A549 (cell line): ENCODE data around the gene PYGL. TPM values are rescaled to one million over a fixed set of nuclear protein-coding genes. Genes with fewer than 3 reads are reported as not detected.

Experiments
- ATAC-seq, 2 experiments: fragments of 200-7000 bp in 1 of 2; fragments of >200 bp in 1 of 2; cut with Nextera tagmentation in 1 of 2; cut with Tn5 transposase in 1 of 2; 3 replicates each; pipeline versions ENCODE4 v1.8.0 to v1.9.1; 2018 to 2020; ENCODE audit warnings: mild to moderate bottlenecking in 1 of 2, moderate library complexity in 1 of 2
- CTCF ChIA-PET: fragments of 300-600 bp; sonication (Branson Sonifier 250); formaldehyde crosslinking; extraction: SDS; loops from one replicate; lab custom pipeline; 2021; ENCODE audit warnings: antibody characterized with exemption, inconsistent platforms; lab: Yijun Ruan, JAX
- POLR2A ChIA-PET: fragments of 350-600 bp; formaldehyde crosslinking; extraction: SDS; loops from one replicate; lab custom pipeline; 2021; ENCODE audit warnings: antibody characterized with exemption, inconsistent platforms; lab: Yijun Ruan, JAX
- DNase-seq, 2 experiments: peaks; one replicate each; pipeline versions ENCODE4 v3.0.0 to v3.0.0-alpha.2; 2011 to 2016; ENCODE audit warnings: low read depth in 1 of 2, low spot score in 1 of 2
- FAIRE-seq: peaks from 2 replicates; lab custom pipeline; 2011; peaks lifted over from hg19 to GRCh38; lab: Jason Lieb, UNC
- H3K27ac ChIP-seq, 2 experiments: fragments of >200 bp; sonication (Bioruptor Twin); formaldehyde crosslinking; 3 replicates each; pipeline ENCODE4 v1.5.1; 2016 to 2017
- H3K4me1 ChIP-seq: fragments of >200 bp; sonication (Bioruptor Twin); formaldehyde crosslinking; 3 replicates; pipeline ENCODE4 v1.6.1; 2016
- H3K4me2 ChIP-seq: fragments of >200 bp; sonication (Bioruptor Twin); formaldehyde crosslinking; 3 replicates; pipeline ENCODE4 v1.6.1; 2016
- H3K4me3 ChIP-seq: fragments of >200 bp; sonication (Bioruptor Twin); formaldehyde crosslinking; 3 replicates; pipeline ENCODE4 v1.5.1; 2016
- H3K9me3 ChIP-seq: fragments of >200 bp; sonication (Bioruptor Twin); formaldehyde crosslinking; 3 replicates; pipeline ENCODE4 v1.6.1; 2016
- CEBPB ChIP-seq, 2 experiments: fragments of >200 bp in 1 of 2; sonication (Bioruptor Twin) in 1 of 2; formaldehyde crosslinking in 1 of 2; IDR thresholded peaks; 2 replicates each; pipeline ENCODE4 v1.6.1; 2012 to 2016
- CHD4 ChIP-seq: fragments of 200-600 bp; sonication (generic); IDR thresholded peaks from 2 replicates; pipeline ENCODE4 v1.6.1; 2016; ENCODE audit warnings: antibody characterized with exemption, mild to moderate bottlenecking, borderline replicate concordance
- EHMT2 ChIP-seq: fragments of 200-600 bp; sonication (generic); IDR thresholded peaks from 2 replicates; pipeline ENCODE4 v1.6.1; 2016; ENCODE audit warnings: antibody characterized with exemption, low read depth, mild to moderate bottlenecking, moderate library complexity
- HOXA7 ChIP-seq: fragments of 250-450 bp; sonication (Bioruptor Pico); IDR thresholded peaks from 2 replicates; pipeline ENCODE4 v1.5.0; 2020; ENCODE audit warnings: mild to moderate bottlenecking, moderate library complexity
- NFE2L2 ChIP-seq: fragments of 150-350 bp; conservative IDR thresholded peaks from 2 replicates; pipeline ENCODE4 v1.6.1; 2014; ENCODE audit warnings: low read length
- NPAS2 ChIP-seq: fragments of 250-450 bp; sonication (Bioruptor Pico); IDR thresholded peaks from 2 replicates; pipeline ENCODE4 v1.8.0; 2022; ENCODE audit warnings: mild to moderate bottlenecking, moderate library complexity, borderline replicate concordance
- NR3C1 ChIP-seq: fragments of >200 bp; sonication (Bioruptor Twin); formaldehyde crosslinking; IDR thresholded peaks from 3 replicates; pipeline ENCODE4 v1.6.1; 2017
- POLR2A ChIP-seq: IDR thresholded peaks from 2 replicates; pipeline ENCODE4 v1.6.1; 2012; ENCODE audit warnings: mild to moderate bottlenecking, low read length
- RAD21 ChIP-seq, 2 experiments: fragments of >200 bp in 1 of 2; sonication (Bioruptor Twin) in 1 of 2; formaldehyde crosslinking in 1 of 2; IDR thresholded peaks in 1 of 2; conservative IDR thresholded peaks in 1 of 2; 2 replicates in 1 of 2; 3 replicates in 1 of 2; pipeline ENCODE4 v1.6.1; 2012 to 2018; ENCODE audit warnings: inconsistent platforms in 1 of 2
- RARB ChIP-seq: fragments of 250-450 bp; sonication (Bioruptor Pico); IDR thresholded peaks from 2 replicates; pipeline ENCODE4 v1.8.0; 2021; ENCODE audit warnings: mild to moderate bottlenecking, moderate library complexity
- RFX5 ChIP-seq: fragments of 450-650 bp; IDR thresholded peaks from 2 replicates; pipeline ENCODE4 v1.7.1; 2014; ENCODE audit warnings: antibody characterized with exemption, mild to moderate bottlenecking, moderate library complexity
- SMC3 ChIP-seq: fragments of >200 bp; sonication (Bioruptor Twin); formaldehyde crosslinking; IDR thresholded peaks from 3 replicates; pipeline ENCODE4 v1.6.1; 2018; ENCODE audit warnings: inconsistent platforms
- ZFP36 ChIP-seq: fragments of 450-650 bp; IDR thresholded peaks from 2 replicates; pipeline ENCODE4 v1.6.1; 2014; ENCODE audit warnings: borderline replicate concordance; ENCODE audit not compliant: partially characterized antibody
- ZSCAN20 ChIP-seq: fragments of 250-450 bp; sonication (Bioruptor Pico); IDR thresholded peaks from 2 replicates; pipeline ENCODE4 v1.8.0; 2022; ENCODE audit warnings: mild to moderate bottlenecking, moderate library complexity
- WGBS: methylation state at CpG from one replicate; pipeline ENCODE4 v1.1.6; 2017; ENCODE audit errors: missing lambda C conversion rate; 5-methylcytosine and 5-hydroxymethylcytosine counted together
- polyA plus RNA-seq, 4 experiments: library from polyadenylated mRNA; depleted of rRNA in 3 of 4; stranded (reverse); fragments of >200 nt; fragmentation: RNase III in 1 of 4; extraction: RNeasy Plus Mini Kit Qiagen cat#74134 plus additional on column Dnase treatment in 1 of 4; gene quantifications; 2 replicates in 3 of 4; 3 replicates in 1 of 4; pipeline ENCODE4 v1.2.3, GENCODE V29; 2011 to 2017
- TF ChIP-seq, protein P1 (sequence below): IDR thresholded peaks from 2 replicates; pipeline ENCODE4 v1.6.1; 2012; ENCODE audit warnings: low read depth, borderline replicate concordance
- TF ChIP-seq, protein P2 (sequence below): fragments of 150-350 bp; IDR thresholded peaks from 2 replicates; pipeline ENCODE4 v1.6.1; 2014; ENCODE audit warnings: low read depth, mild to moderate bottlenecking, low read length
- TF ChIP-seq, protein P3 (sequence below): fragments of >200 bp; sonication (Bioruptor Twin); formaldehyde crosslinking; IDR thresholded peaks from 3 replicates; pipeline ENCODE4 v1.6.1; 2016

PYGL gene
- polyA plus RNA-seq, 2 of the 4 experiments (the other 2 are of a cell fraction): 112 to 122 TPM

DNA sequence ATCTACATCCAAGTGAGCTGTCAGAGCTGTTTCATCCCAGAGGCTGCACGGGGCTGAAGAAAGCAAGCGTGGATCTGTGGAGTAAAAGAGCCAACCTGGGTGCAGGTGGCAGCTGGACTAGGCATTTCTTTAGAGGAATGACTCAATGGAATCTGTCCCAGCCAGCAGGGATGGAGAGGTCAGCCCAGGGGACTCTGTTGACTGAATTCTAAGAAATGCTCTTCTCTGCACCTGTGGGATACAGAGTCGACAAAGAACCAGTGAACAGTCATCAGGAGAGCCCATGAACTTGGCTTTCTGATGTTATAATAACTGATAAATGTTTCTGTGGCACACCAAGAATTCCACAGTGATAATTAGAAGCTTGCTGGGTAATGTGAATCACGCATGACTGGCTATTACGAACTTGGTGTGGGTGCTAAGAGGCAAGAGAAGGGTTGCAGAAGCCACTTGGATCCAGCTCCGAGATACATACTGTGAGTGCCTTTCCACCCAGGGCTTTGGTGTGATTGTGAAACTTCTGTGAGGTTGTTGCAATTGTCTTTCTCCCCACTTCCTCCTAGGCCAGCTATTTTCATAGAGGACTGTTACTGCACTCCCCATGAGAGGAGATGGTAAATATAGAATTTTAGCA, 16.2 kb downstream of the PYGL start:
- Histone ChIP-seq H3K4me3 (no peak overlapping the region), H3K27ac (no peak overlapping the region), H3K4me1 (no peaks in the 10 kb centered on the region), H3K9me3 (no peaks in the 10 kb centered on the region), H3K4me2 (no peak overlapping the region)
- ATAC-seq (no peak), FAIRE-seq (no peak), DNase-seq (no peak)
- POLR2A ChIA-PET: no interaction called here
- 90% methylated on average over 6 of the region's 6 CpGs for WGBS
- CTCF ChIA-PET: interaction anchor here (0.7 to 1.1 kb wide), 3 partner anchors 13 to 291 kb away, joined by 3 read pairs; no protein-coding TSS in a partner anchor
- TF ChIP-seq CEBPB (IDR thresholded peaks at IDR 0.05) (0 out of 4 replicates have a peak, but pooled peaks of 1 of the 2 experiments have one; percentile 10), SMC3 (no peak)

DNA sequence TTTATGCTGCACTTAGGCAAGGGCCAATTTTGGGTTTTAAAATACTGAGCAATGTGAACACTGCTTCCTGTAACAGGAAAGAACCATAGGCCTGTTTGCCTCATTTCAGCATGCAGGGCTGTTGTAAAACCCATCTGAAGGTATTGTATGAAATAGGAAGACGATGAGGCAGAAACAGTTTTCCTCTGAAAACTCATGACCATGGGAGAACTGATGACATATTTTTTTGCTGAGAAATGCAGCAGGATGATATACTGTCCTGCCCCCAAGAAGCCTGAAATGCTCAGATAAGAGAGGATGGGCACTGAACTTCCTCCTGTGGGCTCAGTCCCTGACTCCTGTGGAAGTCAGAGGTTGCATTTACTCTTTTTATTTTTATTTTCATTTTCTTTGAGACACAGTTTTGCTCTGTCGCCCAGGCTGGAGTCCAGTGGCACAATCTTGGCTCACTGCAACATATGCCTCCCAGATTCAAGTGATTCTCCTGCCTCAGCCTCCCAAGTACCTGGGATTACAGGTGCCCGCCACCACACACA, 17.4 kb downstream of the PYGL start:
- no peak overlapping the region for H3K27ac ChIP-seq
- ChIA-PET CTCF (interaction anchor here (0.7 to 1.5 kb wide), 2 partner anchors 9 to 292 kb away, joined by 3 read pairs; no protein-coding TSS in a partner anchor), POLR2A (no interaction called here)
- no peak overlapping the region for H3K4me3 ChIP-seq
- TF ChIP-seq NPAS2 (CRISPR knock-in tag) (no peak), NFE2L2 (no peak), RARB (CRISPR knock-in tag) (no peak), RFX5 (no peak), RAD21 (conservative IDR thresholded peaks at IDR 0.05 in 1 of 2, IDR thresholded peaks at IDR 0.05 in 1 of 2) (no peak)
- no peaks in the 10 kb centered on the region for H3K4me1 ChIP-seq
- DNase-seq: no peak
- ATAC-seq: no peak
- H3K4me2 ChIP-seq: no peak overlapping the region
- no peaks in the 10 kb centered on the region for H3K9me3 ChIP-seq
- FAIRE-seq: no peak
- 95% methylated on average over 3 of the region's 3 CpGs for WGBS

DNA sequence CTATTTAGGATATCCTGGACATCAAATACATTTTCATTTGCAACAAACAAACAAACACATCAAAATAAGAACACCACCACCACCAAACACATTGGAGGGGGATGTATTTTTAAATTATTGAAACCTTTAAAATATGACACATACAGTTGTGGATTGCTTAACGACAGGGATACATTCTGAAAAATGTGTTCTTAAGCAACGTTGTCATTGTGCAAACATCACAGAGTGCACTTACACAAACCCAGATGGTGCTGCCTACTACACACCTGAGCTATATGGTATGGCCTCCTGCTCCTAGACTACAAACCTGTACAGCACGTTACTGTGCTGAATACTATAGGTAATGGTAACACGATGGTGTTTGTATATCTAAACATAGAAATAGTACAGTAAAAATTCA, 19.4 kb downstream of the PYGL start:
- ChIA-PET POLR2A (no interaction called here), CTCF (interaction anchor here (0.7 to 1.3 kb wide), 2 partner anchors 9 to 188 kb away, joined by 3 read pairs; no protein-coding TSS in a partner anchor)
- Histone ChIP-seq H3K27ac (no peak overlapping the region), H3K4me2 (no peak overlapping the region), H3K9me3 (no peaks in the 10 kb centered on the region), H3K4me3 (no peak overlapping the region), H3K4me1 (peaks cover 13% of the 10 kb centered on the region)
- FAIRE-seq (no peak), ATAC-seq (no peak), DNase-seq (no peak)
- 49% methylated on average over 4 of the region's 4 CpGs for WGBS
- TF ChIP-seq, protein P1, sequence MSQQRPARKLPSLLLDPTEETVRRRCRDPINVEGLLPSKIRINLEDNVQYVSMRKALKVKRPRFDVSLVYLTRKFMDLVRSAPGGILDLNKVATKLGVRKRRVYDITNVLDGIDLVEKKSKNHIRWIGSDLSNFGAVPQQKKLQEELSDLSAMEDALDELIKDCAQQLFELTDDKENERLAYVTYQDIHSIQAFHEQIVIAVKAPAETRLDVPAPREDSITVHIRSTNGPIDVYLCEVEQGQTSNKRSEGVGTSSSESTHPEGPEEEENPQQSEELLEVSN: no peak
- TF ChIP-seq RARB (CRISPR knock-in tag): no peak

DNA sequence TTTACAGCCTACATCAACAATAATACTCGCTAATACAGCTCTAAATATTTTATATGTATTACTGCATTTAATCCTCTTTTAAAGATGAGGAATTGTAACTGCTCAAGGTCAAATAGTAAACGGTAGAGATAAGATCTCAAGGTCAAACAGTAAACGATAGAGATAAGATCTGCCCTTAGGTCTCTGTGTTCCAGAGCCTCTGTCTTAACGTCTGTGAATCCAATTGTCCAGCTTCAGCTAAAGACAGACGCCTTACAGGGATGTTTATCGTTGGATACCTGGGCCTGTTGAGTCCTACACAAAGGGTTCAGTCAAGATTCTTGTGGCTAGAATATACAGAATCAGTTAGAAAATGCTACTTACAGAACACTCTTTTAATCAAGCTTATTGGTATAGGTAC, 20.0 kb downstream of the PYGL start:
- Histone ChIP-seq H3K4me2 (no peak overlapping the region), H3K27ac (no peak overlapping the region), H3K4me1 (peaks cover 13% of the 10 kb centered on the region), H3K9me3 (no peaks in the 10 kb centered on the region)
- DNase-seq: no peak
- WGBS: 76% methylated on average over 6 of the region's 6 CpGs
- no peak for TF ChIP-seq ZSCAN20 (CRISPR knock-in tag)
- no peak for TF ChIP-seq CHD4
- TF ChIP-seq, protein P2, sequence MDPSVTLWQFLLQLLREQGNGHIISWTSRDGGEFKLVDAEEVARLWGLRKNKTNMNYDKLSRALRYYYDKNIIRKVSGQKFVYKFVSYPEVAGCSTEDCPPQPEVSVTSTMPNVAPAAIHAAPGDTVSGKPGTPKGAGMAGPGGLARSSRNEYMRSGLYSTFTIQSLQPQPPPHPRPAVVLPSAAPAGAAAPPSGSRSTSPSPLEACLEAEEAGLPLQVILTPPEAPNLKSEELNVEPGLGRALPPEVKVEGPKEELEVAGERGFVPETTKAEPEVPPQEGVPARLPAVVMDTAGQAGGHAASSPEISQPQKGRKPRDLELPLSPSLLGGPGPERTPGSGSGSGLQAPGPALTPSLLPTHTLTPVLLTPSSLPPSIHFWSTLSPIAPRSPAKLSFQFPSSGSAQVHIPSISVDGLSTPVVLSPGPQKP: no peak
- TF ChIP-seq NR3C1: no peak
- TF ChIP-seq, protein P3, sequence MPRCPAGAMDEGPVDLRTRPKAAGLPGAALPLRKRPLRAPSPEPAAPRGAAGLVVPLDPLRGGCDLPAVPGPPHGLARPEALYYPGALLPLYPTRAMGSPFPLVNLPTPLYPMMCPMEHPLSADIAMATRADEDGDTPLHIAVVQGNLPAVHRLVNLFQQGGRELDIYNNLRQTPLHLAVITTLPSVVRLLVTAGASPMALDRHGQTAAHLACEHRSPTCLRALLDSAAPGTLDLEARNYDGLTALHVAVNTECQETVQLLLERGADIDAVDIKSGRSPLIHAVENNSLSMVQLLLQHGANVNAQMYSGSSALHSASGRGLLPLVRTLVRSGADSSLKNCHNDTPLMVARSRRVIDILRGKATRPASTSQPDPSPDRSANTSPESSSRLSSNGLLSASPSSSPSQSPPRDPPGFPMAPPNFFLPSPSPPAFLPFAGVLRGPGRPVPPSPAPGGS: no peak
- TF ChIP-seq HOXA7: no peak
- TF ChIP-seq ZFP36: no peak
- no peak for TF ChIP-seq POLR2A
- no peak for TF ChIP-seq EHMT2
- TF ChIP-seq, all 56 proteins: peak for 0
- CTCF ChIA-PET: interaction anchor here (1.3 kb wide), 1 partner anchor 9 kb away, joined by 3 read pairs; no protein-coding TSS in a partner anchor
- ATAC-seq (no peak), FAIRE-seq (no peak)
- no peak overlapping the region for H3K4me3 ChIP-seq
- POLR2A ChIA-PET: no interaction called here
